Femur (tissue), 1 donor: ENCODE measurements around the gene ZNF862.

Source experiments
- DNase-seq: peaks from one replicate; pipeline ENCODE4 v3.0.0-alpha.2; 2017

Gene ZNF862

GRCh38 chr7:149811831-149812490 lies 26.2 kb upstream of the ZNF862 start:
- DNase-seq = no peak

DNA sequence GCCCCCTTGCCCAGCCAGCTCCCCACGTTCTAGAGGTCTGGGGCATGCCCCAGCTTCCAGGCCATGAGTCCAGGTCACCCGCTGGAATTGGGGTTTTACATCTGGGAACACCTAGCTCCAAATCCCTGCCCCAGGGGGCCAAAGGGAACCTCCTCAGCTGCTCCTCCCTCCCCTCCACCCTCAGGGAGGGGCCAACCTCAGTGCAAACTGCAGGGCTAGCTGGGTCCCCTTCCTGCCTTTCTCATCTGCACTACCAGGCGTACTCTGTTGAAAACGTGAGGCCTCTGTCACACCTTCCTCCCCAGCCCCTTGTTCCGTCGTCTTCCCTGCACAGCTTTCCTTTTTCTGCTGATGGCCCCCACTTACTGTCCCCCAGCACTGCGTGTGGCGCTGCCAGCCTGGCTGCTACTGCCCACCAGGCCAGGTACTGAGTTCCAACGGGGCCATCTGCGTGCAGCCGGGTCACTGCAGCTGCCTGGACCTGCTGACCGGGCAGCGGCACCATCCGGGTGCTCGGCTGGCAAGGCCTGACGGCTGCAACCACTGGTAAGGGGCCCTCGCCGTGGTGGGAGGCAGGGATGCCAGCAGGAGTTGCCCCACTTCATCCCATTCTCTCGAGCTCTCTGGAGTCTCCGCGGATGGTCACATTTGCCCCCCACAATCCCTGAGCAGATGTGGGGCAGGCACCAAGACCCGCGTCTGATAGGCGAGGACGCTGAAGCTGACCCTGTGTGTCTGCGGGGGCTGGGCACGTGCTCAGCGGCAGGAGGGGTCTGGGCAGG lies 24.7 kb upstream of the ZNF862 start:
- DNase-seq = no peak

- DNase-seq = no peak
Measured at GRCh38 chr7:149814494-149814893, 23.7 kb upstream of the ZNF862 start.

DNA sequence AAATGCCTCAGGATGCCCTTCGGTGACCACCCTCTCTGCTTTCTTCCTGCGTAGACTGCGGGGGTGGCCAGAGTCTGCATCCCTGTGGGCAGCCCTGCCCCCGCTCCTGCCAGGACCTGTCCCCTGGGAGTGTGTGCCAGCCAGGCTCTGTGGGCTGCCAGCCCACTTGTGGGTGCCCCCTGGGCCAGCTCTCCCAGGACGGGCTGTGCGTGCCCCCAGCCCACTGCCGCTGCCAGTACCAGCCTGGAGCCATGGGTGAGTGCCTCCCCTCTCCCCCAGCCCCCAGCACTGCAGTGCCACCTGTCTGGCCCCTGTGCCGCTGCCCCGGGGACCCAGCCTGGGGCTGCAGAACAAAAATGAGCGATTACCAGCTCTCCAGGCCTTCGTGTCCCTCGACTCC lies 23.1 kb upstream of the ZNF862 start:
- no peak for DNase-seq

DNA sequence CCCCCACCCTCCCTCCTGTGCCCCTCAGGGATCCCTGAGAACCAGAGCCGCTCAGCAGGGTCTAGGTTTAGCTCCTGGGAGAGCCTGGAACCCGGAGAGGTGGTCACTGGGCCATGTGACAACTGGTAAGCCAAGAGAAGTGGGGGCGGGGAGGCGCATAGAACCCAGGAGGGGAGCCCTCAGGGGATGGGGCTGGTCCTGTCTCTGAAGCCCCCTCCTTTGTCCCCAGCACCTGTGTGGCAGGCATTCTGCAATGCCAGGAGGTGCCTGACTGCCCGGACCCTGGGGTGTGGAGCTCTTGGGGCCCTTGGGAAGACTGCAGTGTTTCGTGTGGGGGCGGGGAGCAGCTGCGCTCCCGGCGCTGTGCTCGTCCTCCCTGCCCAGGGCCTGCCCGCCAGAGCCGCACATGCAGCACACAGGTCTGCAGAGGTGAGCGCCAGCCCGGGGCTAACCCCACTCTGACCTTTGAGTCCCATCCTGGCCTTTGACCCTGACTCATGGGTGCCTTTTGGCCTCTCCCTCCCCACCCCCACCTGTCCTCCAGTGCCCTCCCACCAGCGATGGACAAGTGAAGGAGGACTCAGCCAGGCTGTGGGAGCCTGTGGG lies 22.4 kb upstream of the ZNF862 start:
- DNase-seq = no peak

- DNase-seq = no peak
Measured at GRCh38 chr7:149816267-149816751, 21.9 kb upstream of the ZNF862 start.

DNA sequence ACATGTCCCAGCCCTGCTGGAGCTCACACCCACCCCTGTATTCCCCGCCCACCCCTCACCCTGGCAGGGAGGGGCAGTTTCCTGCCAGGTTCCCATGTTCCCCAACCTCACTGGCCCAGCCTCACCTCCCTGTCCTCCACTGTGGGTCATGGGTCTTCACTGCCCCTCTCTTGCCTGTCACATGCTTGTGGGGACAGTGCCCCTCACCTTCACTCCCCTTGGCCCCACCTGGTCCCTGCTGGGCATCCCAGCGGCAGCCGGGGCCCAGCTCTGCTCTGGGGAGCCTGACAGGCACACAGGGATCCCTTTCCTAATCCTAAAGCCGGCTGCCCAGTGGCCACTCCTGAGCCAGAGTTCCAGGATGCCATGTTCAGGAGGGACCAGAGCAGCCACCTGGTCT lies 21.4 kb upstream of the ZNF862 start:
- DNase-seq = no peak

GRCh38 chr7:149817301-149817771 lies 20.8 kb upstream of the ZNF862 start:
- DNase-seq = no peak

- DNase-seq = no peak
Measured at GRCh38 chr7:149817836-149818535, 20.2 kb upstream of the ZNF862 start.

DNA sequence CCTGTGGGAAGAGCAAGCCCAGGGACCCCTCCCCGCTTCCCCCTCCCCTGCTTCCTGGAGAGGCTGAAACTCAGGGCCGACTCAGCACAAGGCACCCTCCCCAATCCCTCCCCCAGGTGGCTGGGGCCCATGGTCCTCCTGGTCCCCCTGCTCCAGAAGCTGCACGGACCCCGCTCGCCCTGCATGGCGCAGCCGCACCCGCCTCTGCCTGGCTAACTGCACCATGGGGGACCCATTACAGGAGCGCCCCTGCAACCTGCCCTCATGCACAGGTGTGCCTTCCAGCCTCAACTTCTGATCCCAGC lies 19.7 kb upstream of the ZNF862 start:
- DNase-seq = no peak

- no peak for DNase-seq
Measured at GRCh38 chr7:149819141-149819960, 18.8 kb upstream of the ZNF862 start.

- DNase-seq = no peak
Measured at GRCh38 chr7:149819961-149820340, 18.2 kb upstream of the ZNF862 start.

GRCh38 chr7:149820622-149821190 lies 17.5 kb upstream of the ZNF862 start:
- DNase-seq = no peak

- no peak for DNase-seq
Measured at GRCh38 chr7:149821191-149822148, 16.7 kb upstream of the ZNF862 start.

DNA sequence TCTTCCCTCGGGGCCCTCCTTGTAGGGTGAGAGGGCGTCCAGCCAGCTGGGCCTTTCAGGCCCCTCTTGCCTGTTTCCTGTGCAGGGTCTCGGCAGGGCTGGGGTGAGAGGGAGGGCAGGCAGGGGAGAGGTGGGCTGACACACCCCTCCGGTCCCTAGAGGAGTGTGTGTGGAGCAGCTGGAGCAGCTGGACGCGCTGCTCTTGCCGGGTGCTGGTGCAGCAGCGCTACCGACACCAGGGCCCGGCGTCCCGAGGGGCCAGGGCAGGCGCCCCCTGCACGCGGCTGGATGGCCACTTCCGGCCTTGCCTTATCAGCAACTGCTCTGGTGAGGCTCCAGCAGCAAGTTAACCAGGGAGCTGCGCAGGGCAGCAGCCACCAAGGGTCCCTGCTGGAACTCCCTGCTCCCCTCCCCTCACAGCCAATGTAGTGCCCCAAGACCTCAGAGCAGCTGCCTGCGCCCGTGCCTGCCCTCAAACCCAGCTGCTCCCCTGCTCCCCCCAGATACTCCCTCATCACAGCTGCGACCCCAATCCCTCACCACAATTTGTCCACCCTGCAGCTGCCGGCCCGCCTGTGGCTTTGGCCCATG lies 15.7 kb upstream of the ZNF862 start:
- DNase-seq = peak; percentile 50

DNA sequence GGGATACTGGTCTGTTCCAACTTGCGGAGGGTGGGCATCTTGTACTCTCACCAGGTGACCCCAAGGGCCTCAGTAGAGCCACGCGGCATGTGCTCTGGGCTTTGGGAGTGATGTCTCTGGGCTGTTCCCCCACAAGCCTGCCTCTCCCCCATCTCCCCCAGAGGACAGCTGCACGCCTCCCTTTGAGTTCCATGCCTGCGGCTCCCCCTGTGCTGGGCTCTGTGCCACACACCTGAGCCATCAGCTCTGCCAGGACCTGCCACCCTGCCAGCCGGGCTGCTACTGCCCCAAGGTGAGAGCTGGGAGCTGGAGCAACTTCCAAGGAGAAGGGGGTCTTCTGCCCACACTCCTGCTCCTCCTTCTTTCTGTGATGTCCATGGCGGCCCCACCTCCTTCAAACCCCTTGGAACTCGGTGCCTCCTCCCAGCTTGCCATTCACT lies 15.0 kb upstream of the ZNF862 start:
- DNase-seq = no peak

GRCh38 chr7:149823631-149824199 lies 14.5 kb upstream of the ZNF862 start:
- DNase-seq = no peak

GRCh38 chr7:149824301-149824741 lies 13.9 kb upstream of the ZNF862 start:
- DNase-seq = no peak

GRCh38 chr7:149824748-149825566 lies 13.2 kb upstream of the ZNF862 start:
- DNase-seq = no peak
